ENCODE results near the gene PARD3B. TPM values are rescaled to one million over a fixed set of nuclear protein-coding genes. Genes with fewer than 3 reads are reported as not detected.

PARD3B gene
- total RNA-seq, 1 experiment from 2014 or later, result 7.6 TPM

DNA sequence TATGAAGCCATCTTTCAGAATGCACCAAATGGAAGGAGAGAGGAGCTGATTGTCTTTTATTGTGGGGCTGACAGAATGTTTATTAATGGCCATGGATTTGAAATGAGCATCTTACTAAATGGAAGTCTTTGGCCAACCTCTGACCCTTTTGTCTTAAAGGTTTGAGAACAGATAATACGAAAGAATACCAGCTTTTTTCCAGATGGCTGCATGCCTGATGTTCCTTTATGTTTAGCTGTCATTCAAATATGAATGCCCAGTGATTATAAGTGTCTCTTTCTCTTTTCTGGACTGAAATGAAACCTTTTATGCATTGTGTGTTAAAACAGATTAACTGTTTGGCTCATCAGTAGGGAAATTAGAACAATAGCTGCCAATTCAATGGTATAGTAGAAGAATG lies 46.0 kb downstream of the PARD3B start:
- ChIA-PET POLR2A (ENCODE audit: low non-redundant PET) (no interaction called here), CTCF (no interaction called here)
- no peak overlapping the region for H3K4me3 ChIP-seq (ENCODE audit: low read depth, low read length, poor library complexity, severe bottlenecking)
- no peak overlapping the region for H3K27ac ChIP-seq (ENCODE audit: low read depth, low read length, poor library complexity, severe bottlenecking)
- no TSS peak for BruUV-seq (replicated peaks)
- TF ChIP-seq, protein P1, sequence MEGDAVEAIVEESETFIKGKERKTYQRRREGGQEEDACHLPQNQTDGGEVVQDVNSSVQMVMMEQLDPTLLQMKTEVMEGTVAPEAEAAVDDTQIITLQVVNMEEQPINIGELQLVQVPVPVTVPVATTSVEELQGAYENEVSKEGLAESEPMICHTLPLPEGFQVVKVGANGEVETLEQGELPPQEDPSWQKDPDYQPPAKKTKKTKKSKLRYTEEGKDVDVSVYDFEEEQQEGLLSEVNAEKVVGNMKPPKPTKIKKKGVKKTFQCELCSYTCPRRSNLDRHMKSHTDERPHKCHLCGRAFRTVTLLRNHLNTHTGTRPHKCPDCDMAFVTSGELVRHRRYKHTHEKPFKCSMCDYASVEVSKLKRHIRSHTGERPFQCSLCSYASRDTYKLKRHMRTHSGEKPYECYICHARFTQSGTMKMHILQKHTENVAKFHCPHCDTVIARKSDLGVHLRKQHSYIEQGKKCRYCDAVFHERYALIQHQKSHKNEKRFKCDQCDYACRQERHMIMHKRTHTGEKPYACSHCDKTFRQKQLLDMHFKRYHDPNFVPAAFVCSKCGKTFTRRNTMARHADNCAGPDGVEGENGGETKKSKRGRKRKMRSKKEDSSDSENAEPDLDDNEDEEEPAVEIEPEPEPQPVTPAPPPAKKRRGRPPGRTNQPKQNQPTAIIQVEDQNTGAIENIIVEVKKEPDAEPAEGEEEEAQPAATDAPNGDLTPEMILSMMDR (conservative IDR thresholded peaks at IDR 0.05; ENCODE audit: low read depth, low read length), result no peak
- TF ChIP-seq EZH2 (IDR thresholded peaks at IDR 0.05; ENCODE audit: borderline replicate concordance, low read depth, low read length, poor library complexity, severe bottlenecking), result no peak
- no peaks in the 10 kb centered on the region for H3K36me3 ChIP-seq (ENCODE audit: insufficient read depth, low read length, poor library complexity, severe bottlenecking)
- intact Hi-C loops (cut with micrococcal nuclease; ENCODE audit: unreplicated experiment), result no loop called here
- H3K27me3 ChIP-seq (replicated peaks; ENCODE audit: insufficient read depth, low read depth, low read length, poor library complexity), result no peaks in the 10 kb centered on the region
- DNase-seq (ENCODE audit: low spot score), result no peak
- no peaks in the 10 kb centered on the region for H3K9me3 ChIP-seq (ENCODE audit: low read depth, low read length, poor library complexity, severe bottlenecking)
- H3K4me1 ChIP-seq (ENCODE audit: insufficient read depth, low read length, poor library complexity, severe bottlenecking), result no peaks in the 10 kb centered on the region

DNA sequence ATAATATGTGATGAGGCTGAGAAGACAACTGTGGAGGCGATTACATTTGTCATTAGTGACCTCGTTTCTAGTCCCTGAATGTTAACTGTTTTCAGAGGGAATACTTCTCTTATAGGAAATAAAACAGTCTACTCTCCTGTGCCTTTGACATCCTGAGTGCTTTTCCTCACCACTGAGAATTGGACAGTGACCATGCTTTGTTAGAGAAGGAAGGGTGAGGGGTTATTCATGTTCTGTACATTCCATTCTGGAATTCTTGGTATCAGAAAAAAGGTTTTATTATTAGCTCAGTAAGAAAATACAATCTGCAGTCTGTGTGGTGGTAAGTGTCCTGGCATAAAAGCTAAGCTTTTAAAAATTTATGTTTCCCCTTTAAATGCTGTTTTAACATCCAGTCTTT lies 58.8 kb downstream of the PARD3B start:
- CTCF ChIA-PET, result no interaction called here
- no TSS peak for BruUV-seq (replicated peaks)

DNA sequence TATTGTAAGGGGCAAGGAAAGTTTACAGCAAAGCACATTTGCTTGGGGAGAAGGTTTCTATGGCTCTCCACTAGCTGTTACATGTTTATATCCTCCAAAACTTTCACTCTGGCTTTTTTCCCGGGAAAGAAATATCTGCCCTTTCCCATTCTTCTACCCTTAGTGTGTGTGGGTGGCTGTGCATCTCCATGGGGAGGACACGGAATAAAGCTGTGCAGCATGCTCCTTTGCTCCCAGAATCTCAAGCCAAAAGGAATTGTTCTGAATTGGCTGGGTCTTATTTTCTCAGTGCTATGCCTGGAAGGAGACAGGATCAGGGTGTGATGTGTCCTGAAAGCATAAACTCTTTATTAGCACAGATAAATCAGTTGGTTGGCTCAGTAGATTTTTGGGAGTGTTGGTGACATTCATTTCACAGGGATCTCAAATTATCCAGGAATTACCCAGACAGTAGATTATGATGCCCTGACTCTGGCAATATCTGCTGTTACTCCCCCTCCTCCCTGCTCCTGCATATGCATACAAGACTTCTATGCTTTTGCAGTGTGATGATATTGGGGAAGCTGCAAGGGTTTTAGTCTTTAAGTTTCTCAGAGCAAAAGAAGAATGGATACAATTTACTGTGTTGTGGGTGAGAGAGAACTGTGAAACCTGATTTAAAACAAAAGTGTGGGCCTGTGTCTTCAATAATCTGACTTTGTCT lies 63.1 kb downstream of the PARD3B start:
- H3K27me3 ChIP-seq (replicated peaks; ENCODE audit: insufficient read depth, low read depth, low read length, poor library complexity), result no peaks in the 10 kb centered on the region
- intact Hi-C loops (cut with micrococcal nuclease; ENCODE audit: unreplicated experiment), result no loop called here
- no peaks in the 10 kb centered on the region for H3K36me3 ChIP-seq (ENCODE audit: insufficient read depth, low read length, poor library complexity, severe bottlenecking)
- no peaks in the 10 kb centered on the region for H3K9me3 ChIP-seq (ENCODE audit: low read depth, low read length, poor library complexity, severe bottlenecking)
- no peak for TF ChIP-seq EZH2 (IDR thresholded peaks at IDR 0.05; ENCODE audit: borderline replicate concordance, low read depth, low read length, poor library complexity, severe bottlenecking)
- TF ChIP-seq, protein P1 (conservative IDR thresholded peaks at IDR 0.05; ENCODE audit: low read depth, low read length), result no peak
- ChIA-PET CTCF (no interaction called here), POLR2A (ENCODE audit: low non-redundant PET) (no interaction called here)
- no peak for DNase-seq (ENCODE audit: low spot score)
- H3K27ac ChIP-seq (ENCODE audit: low read depth, low read length, poor library complexity, severe bottlenecking), result no peak overlapping the region
- no peak overlapping the region for H3K4me3 ChIP-seq (ENCODE audit: low read depth, low read length, poor library complexity, severe bottlenecking)
- no TSS peak for BruUV-seq (replicated peaks)
- no peaks in the 10 kb centered on the region for H3K4me1 ChIP-seq (ENCODE audit: insufficient read depth, low read length, poor library complexity, severe bottlenecking)

More for the DNA sequence above, 58.8 kb downstream of the PARD3B start:
- H3K4me1 ChIP-seq (ENCODE audit: insufficient read depth, low read length, poor library complexity, severe bottlenecking), result no peaks in the 10 kb centered on the region
- peaks cover 3% of the 10 kb centered on the region for H3K9me3 ChIP-seq (ENCODE audit: low read depth, low read length, poor library complexity, severe bottlenecking)
- no peak overlapping the region for H3K27ac ChIP-seq (ENCODE audit: low read depth, low read length, poor library complexity, severe bottlenecking)
- intact Hi-C loops (cut with micrococcal nuclease; ENCODE audit: unreplicated experiment), result no loop called here
- DNase-seq (ENCODE audit: low spot score), result no peak
- TF ChIP-seq EZH2 (IDR thresholded peaks at IDR 0.05; ENCODE audit: borderline replicate concordance, low read depth, low read length, poor library complexity, severe bottlenecking), result no peak
- TF ChIP-seq, protein P1 (conservative IDR thresholded peaks at IDR 0.05; ENCODE audit: low read depth, low read length), result no peak
- H3K36me3 ChIP-seq (ENCODE audit: insufficient read depth, low read length, poor library complexity, severe bottlenecking), result no peaks in the 10 kb centered on the region
- H3K4me3 ChIP-seq (ENCODE audit: low read depth, low read length, poor library complexity, severe bottlenecking), result no peak overlapping the region
- no peaks in the 10 kb centered on the region for H3K27me3 ChIP-seq (replicated peaks; ENCODE audit: insufficient read depth, low read depth, low read length, poor library complexity)
- POLR2A ChIA-PET (ENCODE audit: low non-redundant PET), result no interaction called here

All from A673 (cell line).